GM12892 (cell line): Measurements from ENCODE around the gene TMEM266.

Source experiments
- POLR2A ChIP-seq: IDR thresholded peaks from 2 replicates; pipeline ENCODE4 v1.6.1; 2011; ENCODE audit warnings: low read depth, low read length, control low read depth
- POLR2AphosphoS5 ChIP-seq: IDR thresholded peaks from 2 replicates; pipeline ENCODE4 v1.6.1; 2011; ENCODE audit warnings: low read depth, low read length, control low read depth
- TAF1 ChIP-seq: IDR thresholded peaks from 2 replicates; pipeline ENCODE4 v1.6.1; 2011; ENCODE audit warnings: low read depth, mild to moderate bottlenecking, control low read depth, low read length, borderline replicate concordance

DNA sequence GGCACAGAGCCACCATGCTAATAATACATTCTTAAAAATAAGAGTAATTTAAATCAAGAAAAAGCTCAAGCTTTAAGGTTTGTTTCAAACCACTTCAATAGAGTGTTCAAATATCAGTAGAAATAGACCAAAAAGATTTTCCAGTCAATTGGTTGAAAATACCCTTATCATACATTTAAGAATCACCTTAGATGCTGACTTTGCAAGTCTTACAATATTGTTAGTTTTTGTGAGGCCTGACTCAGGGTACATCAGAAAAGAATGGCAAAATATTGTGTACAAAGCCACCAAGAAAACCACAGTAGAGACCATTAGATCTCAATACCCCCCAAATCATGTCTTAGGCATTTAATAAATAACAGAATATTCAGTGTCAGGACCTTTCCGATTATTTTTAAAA is 27.7 kb upstream of the TMEM266 start:
- no peak for TF ChIP-seq POLR2A
- TF ChIP-seq POLR2AphosphoS5, result no peak
- no peak for TF ChIP-seq TAF1
